Right cardiac atrium (tissue), 5 donors: Measurements from ENCODE around the gene C10orf62. TPM values are rescaled to one million over a fixed set of nuclear protein-coding genes. Genes with fewer than 3 reads are reported as not detected.
A peak's percentile ranks its signal among the peaks of the same experiment; 100 is the strongest.

ENCODE experiments used
- ATAC-seq, 2 donors: fragments of 200-7000 bp; cut with Tn5 transposase; one replicate each; pipeline versions ENCODE4 v1.8.0 to v1.9.1; 2020; ENCODE audit warnings: moderate library complexity in 2 of 2, mild to moderate bottlenecking in 1 of 2
- DNase-seq, 3 donors: peaks; one replicate each; pipeline ENCODE4 v3.0.0-alpha.2; 2020
- H3K27ac ChIP-seq: one replicate; pipeline ENCODE4 v1.5.1; 2013; ENCODE audit warnings: mild to moderate bottlenecking, low read length, control low read depth, moderate library complexity
- H3K27me3 ChIP-seq: one replicate; pipeline ENCODE4 v1.6.1; 2013; ENCODE audit not compliant: control insufficient read depth, insufficient read depth
- H3K4me1 ChIP-seq: one replicate; pipeline ENCODE4 v1.6.1; 2013; ENCODE audit warnings: low read length; ENCODE audit not compliant: control insufficient read depth, insufficient read depth
- H3K4me3 ChIP-seq: one replicate; pipeline ENCODE4 v1.5.1; 2013; ENCODE audit warnings: low read length, control low read depth
- H3K9me3 ChIP-seq: one replicate; pipeline ENCODE4 v1.6.1; 2013; ENCODE audit warnings: low read length; ENCODE audit not compliant: control insufficient read depth
- WGBS: extraction: QIAGEN DNeasy Blood & Tissue Kit; methylation state at CpG from one replicate; pipeline ENCODE4 v1.1.7; 2013; 5-methylcytosine and 5-hydroxymethylcytosine counted together
- intact Hi-C, 4 donors: fragments of 100-400 bp; cut with DNase I; formaldehyde crosslinking; loops; one replicate each; pipeline versions ENCODE4 v1.11.0 to v1.14.0; 2022 to 2023
- long read RNA-seq, 4 donors: library from polyadenylated mRNA; unstranded; transcript quantifications; one replicate each; pipeline ENCODE4 v2.0.0, GENCODE V29; 2020 to 2021
- polyA plus RNA-seq: library from polyadenylated mRNA; stranded (reverse); fragments of 200-250 nt; gene quantifications from one replicate; pipeline ENCODE4 v1.2.3, GENCODE V29; 2013
- total RNA-seq, 4 donors: library from RNA; stranded (reverse); fragmentation: NEBNext Ultra II Directional; extraction: Animal tissue kit (Norgen Biotek cat#: 25700); gene quantifications; one replicate each; pipeline ENCODE4 v1.2.1, GENCODE V29; 2021
- donor health status: healthy with polysubstance abuse.
- donor health status: DM: no; HTN: yes; CAD: no.
- donor health status: DM: no; HTN: no; CAD: no.
- donor health status: DM: no; HTN: yes; CAD: no; lungs with severe emphysema.
- donor health status: DM: yes; HTN: yes; CAD: no.

Gene C10orf62
- total RNA-seq = under 1 TPM in 3 of 4 donors, not detected in 1; 0.25 to 0.76 (median 0.31) TPM
- 0.20 TPM for polyA plus RNA-seq
- long read RNA-seq, donor 1 = 0 reads
- long read RNA-seq, donor 2 = 0 reads
- long read RNA-seq, donor 3 = 0 reads
- long read RNA-seq, donor 4 = 0 reads

DNA sequence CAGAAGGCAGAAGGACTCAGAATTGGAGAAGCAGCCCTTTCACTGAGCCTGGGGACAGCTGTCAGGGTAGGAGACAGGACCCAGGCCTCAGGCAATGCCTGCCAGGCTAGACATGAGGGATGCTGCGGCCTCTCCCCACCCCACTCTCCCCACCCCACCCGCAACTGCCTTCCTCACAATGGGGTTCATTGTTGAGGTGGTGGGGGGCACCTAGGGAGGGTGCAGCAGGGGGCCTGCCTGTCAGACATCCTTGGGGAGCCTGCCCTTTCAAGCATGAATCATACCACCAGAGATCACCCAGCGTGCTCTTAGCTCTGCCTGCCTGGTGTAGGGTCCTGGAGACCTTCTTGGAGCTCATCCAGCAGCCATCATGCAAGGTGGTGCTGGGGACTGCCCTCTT is at the start of gene C10orf62:
Gene C10orf62 (plus strand): TSS at position 243 of the 400 bp plus-strand sequence. CDS start 177 bp downstream, outside the sequence.
- no peak within 1 kb of the TSS for H3K27ac ChIP-seq
- WGBS = 78% methylated on average over 3 of the region's 3 CpGs
- no peaks in the 10 kb centered on the region for H3K27me3 ChIP-seq
- ATAC-seq = no peak
- no peaks in the 10 kb centered on the region for H3K9me3 ChIP-seq
- H3K4me1 ChIP-seq = peaks cover 5% of the 10 kb centered on the region
- H3K4me3 ChIP-seq = no peak within 1 kb of the TSS
- DNase-seq = no peak
- intact Hi-C loops = no loop called here

DNA sequence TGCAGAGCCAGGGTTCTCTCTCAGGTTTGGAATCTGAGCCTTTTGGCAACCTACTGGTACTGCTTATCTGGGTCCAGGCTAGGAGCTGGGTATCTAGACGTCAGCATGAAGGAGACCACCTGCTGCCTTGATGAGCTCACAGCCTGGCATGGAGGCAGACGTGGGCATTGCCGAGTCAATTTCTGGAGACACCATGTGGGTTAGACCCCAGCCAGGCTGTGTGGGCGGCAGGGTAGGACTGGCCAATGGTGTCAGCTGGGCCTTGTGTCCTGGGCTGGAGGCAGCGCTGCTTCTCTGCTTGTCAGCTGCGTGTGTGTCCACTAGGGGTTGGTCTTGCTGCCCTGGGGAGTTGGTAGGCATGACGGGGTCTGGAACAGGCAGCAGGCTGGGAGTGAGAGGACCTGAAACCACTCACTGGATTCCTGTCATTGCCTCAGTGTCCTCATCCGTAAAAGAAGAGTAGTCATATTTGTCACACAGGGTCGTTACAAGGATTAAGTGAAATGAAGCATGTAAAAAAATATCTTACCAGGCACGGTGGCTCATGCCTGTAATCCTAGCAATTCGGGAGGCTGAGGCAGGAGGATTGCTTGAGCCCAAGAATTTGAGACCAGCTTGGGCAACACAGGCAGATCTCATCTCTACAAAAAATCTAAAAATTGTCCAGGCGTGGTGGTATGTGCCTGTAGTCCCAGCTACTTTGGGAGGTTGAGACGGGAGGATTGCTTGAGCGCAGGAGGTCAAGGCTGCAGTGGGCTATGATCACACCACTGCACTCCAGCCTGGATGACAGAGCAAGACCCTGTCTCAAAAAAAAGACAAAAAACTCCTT is 48.6 kb upstream of the C10orf62 start:
- Histone ChIP-seq H3K27me3 (no peaks in the 10 kb centered on the region), H3K4me1 (peaks cover 22% of the 10 kb centered on the region), H3K27ac (peak overlapping the region; percentile 11), H3K9me3 (no peaks in the 10 kb centered on the region), H3K4me3 (no peak overlapping the region)
- ATAC-seq (no peak), DNase-seq (peak; percentile 61 to 82 (median 76))
- intact Hi-C loops = no loop called here
- WGBS = 81% methylated on average over 14 of the region's 14 CpGs

GRCh38 chr10:97542169-97543024 is 47.1 kb upstream of the C10orf62 start:
- H3K27ac ChIP-seq = peak overlapping the region; percentile 94
- WGBS = 58% methylated on average over 9 of the region's 9 CpGs
- peak; percentile 79 to 86 for ATAC-seq
- peak; percentile 84 to 88 (median 86) for DNase-seq
- H3K27me3 ChIP-seq = no peaks in the 10 kb centered on the region
- H3K4me3 ChIP-seq = no peak overlapping the region
- H3K4me1 ChIP-seq = peaks cover 22% of the 10 kb centered on the region
- H3K9me3 ChIP-seq = no peaks in the 10 kb centered on the region
- intact Hi-C loops = no loop called here

DNA sequence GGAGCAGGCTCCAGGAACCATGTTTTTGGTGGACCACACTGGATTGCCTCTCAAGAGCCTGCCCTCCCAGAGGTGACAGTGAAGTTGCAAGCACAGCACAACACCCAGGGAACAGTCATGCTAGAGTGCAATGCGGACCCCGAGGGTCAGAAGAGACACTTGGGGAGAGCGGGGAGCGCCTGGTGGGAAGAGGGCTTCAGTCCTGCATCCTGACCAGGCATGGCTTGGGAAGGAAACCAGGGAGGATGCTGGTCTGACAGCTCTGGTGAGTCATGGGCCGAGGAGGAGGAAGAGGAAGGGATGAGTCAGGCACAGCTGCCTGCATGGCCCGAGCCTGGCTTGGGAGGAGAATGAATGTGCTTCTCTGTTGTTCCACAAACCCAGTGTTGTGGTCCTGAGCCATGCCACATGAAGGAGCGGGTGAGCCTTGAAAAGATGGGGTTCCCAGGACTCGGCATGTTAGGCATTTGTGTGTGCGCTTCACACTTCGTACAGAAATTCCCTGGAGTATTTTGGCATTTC is 46.4 kb upstream of the C10orf62 start:
- peak; percentile 84 to 89 (median 86) for DNase-seq
- Histone ChIP-seq H3K9me3 (no peaks in the 10 kb centered on the region), H3K4me3 (no peak overlapping the region), H3K27me3 (no peaks in the 10 kb centered on the region), H3K4me1 (peaks cover 25% of the 10 kb centered on the region), H3K27ac (peak overlapping the region; percentile 94)
- 30% methylated on average over 10 of the region's 10 CpGs for WGBS
- intact Hi-C loops = no loop called here
- peak; percentile 85 to 94 for ATAC-seq

GRCh38 chr10:97546456-97547270 is 42.9 kb upstream of the C10orf62 start:
- H3K27ac ChIP-seq = no peak overlapping the region
- WGBS = 78% methylated on average over 18 of the region's 18 CpGs
- no peaks in the 10 kb centered on the region for H3K27me3 ChIP-seq
- H3K4me1 ChIP-seq = peaks cover 34% of the 10 kb centered on the region
- intact Hi-C loops = loop anchor here in 1 of 4 donors (5.0 kb wide), 1 partner anchor 44 kb away; no protein-coding TSS in a partner anchor
- H3K9me3 ChIP-seq = no peaks in the 10 kb centered on the region
- no peak overlapping the region for H3K4me3 ChIP-seq
- DNase-seq = no peak
- ATAC-seq = no peak

- 69% methylated on average over 4 of the region's 4 CpGs for WGBS
- no peaks in the 10 kb centered on the region for H3K9me3 ChIP-seq
- ATAC-seq (no peak), DNase-seq (no peak)
- no peak overlapping the region for H3K4me3 ChIP-seq
- H3K27ac ChIP-seq = no peak overlapping the region
- intact Hi-C loops = loop anchor here in 1 of 4 donors (5.0 kb wide), 1 partner anchor 45 kb away; no protein-coding TSS in a partner anchor
- no peaks in the 10 kb centered on the region for H3K27me3 ChIP-seq
- H3K4me1 ChIP-seq = peaks cover 32% of the 10 kb centered on the region
Observed at GRCh38 chr10:97547271-97547600, 42.3 kb upstream of the C10orf62 start.

- ATAC-seq = peak in 1 of 2 donors; percentile 56
- 44% methylated on average over 4 of the region's 4 CpGs for WGBS
Observed at GRCh38 chr10:97547962-97548361, 41.6 kb upstream of the C10orf62 start.

DNA sequence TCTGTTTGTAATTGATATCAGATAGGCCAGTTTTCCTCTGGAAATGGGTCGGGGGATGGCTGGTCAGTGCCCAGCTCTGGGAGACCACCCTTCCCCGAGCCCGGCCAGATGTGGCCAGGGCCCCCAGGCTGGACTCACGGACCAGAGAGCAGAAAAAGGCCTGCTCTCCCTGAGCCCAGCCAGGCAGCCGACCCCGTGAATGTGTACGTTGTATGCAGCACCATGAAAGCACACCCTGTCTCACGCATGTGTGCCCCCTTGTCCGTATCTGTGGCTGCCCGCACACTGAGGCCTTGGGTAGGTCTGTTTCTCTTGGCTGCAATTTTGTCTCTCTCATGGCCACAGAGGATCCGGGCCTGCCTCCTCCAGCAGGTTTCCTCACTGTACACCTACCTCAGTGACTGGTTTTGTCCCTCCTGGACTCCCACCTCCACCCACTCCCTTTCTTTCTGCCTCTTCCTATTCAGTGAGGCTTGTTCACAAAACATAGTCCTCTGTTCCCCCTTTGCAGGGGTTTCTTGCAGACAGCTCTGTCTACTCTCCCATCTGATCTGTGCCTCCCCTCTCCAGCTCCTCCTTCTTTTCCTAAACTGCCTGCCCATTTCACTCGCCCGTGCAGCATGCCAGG is 40.6 kb upstream of the C10orf62 start:
- ATAC-seq = no peak
- DNase-seq = no peak
- Histone ChIP-seq H3K4me1 (peaks cover 20% of the 10 kb centered on the region), H3K27me3 (no peaks in the 10 kb centered on the region), H3K4me3 (no peak overlapping the region), H3K27ac (no peak overlapping the region), H3K9me3 (no peaks in the 10 kb centered on the region)
- intact Hi-C loops = loop anchor here in 1 of 4 donors (5.0 kb wide), 1 partner anchor 47 kb away; no protein-coding TSS in a partner anchor
- 84% methylated on average over 13 of the region's 13 CpGs for WGBS

More at GRCh38 chr10:97547962-97548361, 41.6 kb upstream of the C10orf62 start:
- intact Hi-C loops = loop anchor here in 1 of 4 donors (5.0 kb wide), 1 partner anchor 46 kb away; no protein-coding TSS in a partner anchor
- no peak for DNase-seq
- Histone ChIP-seq H3K27me3 (no peaks in the 10 kb centered on the region), H3K4me1 (peaks cover 27% of the 10 kb centered on the region), H3K27ac (peak overlapping the region; percentile 8), H3K9me3 (no peaks in the 10 kb centered on the region), H3K4me3 (no peak overlapping the region)

GRCh38 chr10:97549587-97550322 is 39.8 kb upstream of the C10orf62 start:
- peak; percentile 55 to 61 for ATAC-seq
- H3K4me1 ChIP-seq = peaks cover 18% of the 10 kb centered on the region
- H3K27ac ChIP-seq = peak overlapping the region; percentile 61
- H3K27me3 ChIP-seq = no peaks in the 10 kb centered on the region
- H3K9me3 ChIP-seq = no peaks in the 10 kb centered on the region
- H3K4me3 ChIP-seq = no peak overlapping the region
- 39% methylated on average over 13 of the region's 13 CpGs for WGBS
- intact Hi-C loops = loop anchor here (5.0 to 10.0 kb wide), 3 partner anchors 47 to 87 kb away; no protein-coding TSS in a partner anchor
- DNase-seq = peak; percentile 55 to 78 (median 72)
